Kasumi-1 (cell line): ENCODE data around the gene KIF18B.
A peak's percentile ranks its signal among the peaks of the same experiment; 100 is the strongest.
"Not testable (repeated sequence)": the region's sequence is repeated elsewhere in the genome, so short reads cannot be mapped to it uniquely, and the experiment has no call there.

ENCODE experiments used
- DNase-seq, 2 experiments: peaks; one replicate each; lab custom pipeline; 2025; lab: John Stamatoyannopoulos, UW

Gene KIF18B

GRCh38 chr17:44969144-44969780, 21.7 kb upstream of the KIF18B start:
- no peak for DNase-seq

- DNase-seq, result peak; percentile 74
Measured at GRCh38 chr17:44968225-44969143, 20.9 kb upstream of the KIF18B start, which contains the start of gene C1QL1. C1QL1 (minus strand) TSS chr17:44968303; CDS start chr17:44968048, 255 bp downstream.

- DNase-seq, result no peak
Measured at GRCh38 chr17:44967907-44968224, 20.3 kb upstream of the KIF18B start.

- no peak for DNase-seq
Measured at GRCh38 chr17:44967026-44967906, 19.7 kb upstream of the KIF18B start.

- no peak for DNase-seq
Measured at GRCh38 chr17:44966348-44967025, 18.9 kb upstream of the KIF18B start.

GRCh38 chr17:44965481-44966234, 18.1 kb upstream of the KIF18B start:
- DNase-seq, result peak; percentile 81 to 83

GRCh38 chr17:44961921-44962350, 14.4 kb upstream of the KIF18B start:
- DNase-seq, result peak in 1 of 2 experiments; percentile 23

- no peak for DNase-seq
Measured at GRCh38 chr17:44960691-44961090, 13.1 kb upstream of the KIF18B start.

- DNase-seq, result no peak
Measured at GRCh38 chr17:44959821-44960531, 12.4 kb upstream of the KIF18B start.

- DNase-seq, result no peak
Measured at GRCh38 chr17:44956998-44957981, 9.7 kb upstream of the KIF18B start.

GRCh38 chr17:44955674-44956425, 8.3 kb upstream of the KIF18B start:
- DNase-seq, result no peak

GRCh38 chr17:44952946-44953475, 5.4 kb upstream of the KIF18B start:
- no peak for DNase-seq

GRCh38 chr17:44948315-44948795, 782 bp upstream of the KIF18B start:
- DNase-seq, result no peak

- DNase-seq, result not testable (repeated sequence)
Measured at GRCh38 chr17:44945652-44946051, 1.9 kb downstream of the KIF18B start.

- no peak for DNase-seq
Measured at GRCh38 chr17:44942456-44942855, 5.1 kb downstream of the KIF18B start.

- DNase-seq, result no peak
Measured at GRCh38 chr17:44941712-44942331, 5.8 kb downstream of the KIF18B start.

GRCh38 chr17:44940768-44941167, 6.8 kb downstream of the KIF18B start:
- DNase-seq, result no peak
